Measurements from ENCODE around the gene SMOC2. TPM values are rescaled to one million over a fixed set of nuclear protein-coding genes. Genes with fewer than 3 reads are reported as not detected.

Gene SMOC2
- total and polyA plus RNA-seq, 2 of the 4 experiments (the other 2 are of a cell fraction): not detected

DNA sequence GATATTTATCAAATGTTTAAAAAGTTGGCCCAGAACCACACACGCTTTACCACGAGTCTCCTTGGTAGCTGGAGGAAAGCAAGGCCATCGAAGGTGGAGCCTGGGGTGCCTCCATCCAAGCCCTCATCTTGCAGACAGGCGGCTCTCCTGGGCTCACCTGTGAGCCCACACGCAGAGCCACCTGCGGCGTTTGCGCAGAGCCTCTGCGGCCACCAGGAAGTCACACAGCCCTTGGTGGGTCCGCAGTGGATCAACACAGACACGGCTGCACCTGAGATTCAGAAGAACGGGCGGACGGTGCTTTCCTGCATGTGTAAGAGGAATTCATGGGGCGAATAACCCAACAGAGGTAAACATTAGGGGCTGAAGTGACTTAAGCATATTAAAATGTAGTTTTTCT lies 24.5 kb upstream of the SMOC2 start:
- no peak overlapping the region for H3K14ac ChIP-seq (replicated peaks; ENCODE audit: low read depth, low read length)
- no peaks in the 10 kb centered on the region for H3K9me1 ChIP-seq (ENCODE audit: insufficient read depth, low read length)
- H2BK15ac ChIP-seq (ENCODE audit: low read depth, low read length): no peak overlapping the region
- no peak overlapping the region for H4K5ac ChIP-seq (ENCODE audit: low read depth, low read length)
- no peak overlapping the region for H3K4me3 ChIP-seq (ENCODE audit: insufficient read depth, low read depth, low read length)
- no peak overlapping the region for H3K4ac ChIP-seq (ENCODE audit: low read depth, low read length)
- H3K9ac ChIP-seq (ENCODE audit: low read depth, low read length): no peak overlapping the region
- BruUV-seq (replicated peaks): no TSS peak
- no peaks in the 10 kb centered on the region for H4K20me1 ChIP-seq (ENCODE audit: insufficient read depth, low read length)
- no peak overlapping the region for H2BK5ac ChIP-seq (ENCODE audit: low read depth, low read length, poor library complexity, severe bottlenecking)
- dilution Hi-C loops (cut with HindIII; ENCODE audit: low sequenced_read_pairs, unreplicated experiment) (no loop called here), in situ Hi-C loops (cut with MboI; ENCODE audit: low sequenced_read_pairs) (no loop called here), intact Hi-C loops (cut with micrococcal nuclease) (no loop called here)
- no peak overlapping the region for H3K4me2 ChIP-seq (ENCODE audit: low read depth, low read length)
- no peak overlapping the region for H2BK120ac ChIP-seq (ENCODE audit: low read depth, low read length)
- H3K27ac ChIP-seq (ENCODE audit: insufficient read depth, low read length): no peak overlapping the region
- H3K56ac ChIP-seq (ENCODE audit: extremely low read depth, insufficient read depth, low read length): no peak overlapping the region
- no peak overlapping the region for H2AK9ac ChIP-seq (replicated peaks; ENCODE audit: low read depth, low read length, poor library complexity)
- H3K23ac ChIP-seq (ENCODE audit: low read depth, low read length): no peak overlapping the region
- no peak overlapping the region for H3K18ac ChIP-seq (ENCODE audit: low read depth, low read length)
- ChIA-PET POLR2A (ENCODE audit: unreplicated experiment) (no interaction called here), CTCF (no interaction called here)
- H3K79me1 ChIP-seq (ENCODE audit: low read depth in 1 of 2, low read length in 2 of 2): no peaks in the 10 kb centered on the region
- H3K36me3 ChIP-seq (ENCODE audit: control insufficient read depth, insufficient read depth, low read length): no peaks in the 10 kb centered on the region
- H4K8ac ChIP-seq (ENCODE audit: low read depth in 2 of 2, low read length in 2 of 2): no peak overlapping the region
- no peak overlapping the region for H4K91ac ChIP-seq (ENCODE audit: insufficient read depth, low read depth, low read length)
- no peak for DNase-seq
- no peaks in the 10 kb centered on the region for H3K27me3 ChIP-seq (ENCODE audit: control insufficient read depth, insufficient read depth, low read length)
- H3K9me3 ChIP-seq (ENCODE audit: control insufficient read depth, insufficient read depth, low read length): peaks cover 53% of the 10 kb centered on the region
- no peak overlapping the region for H2BK20ac ChIP-seq (ENCODE audit: low read depth, low read length)
- ATAC-seq (ENCODE audit: low read depth): no peak
- no peak overlapping the region for H2AK5ac ChIP-seq (ENCODE audit: low read depth, low read length)
- no peak overlapping the region for H2AFZ ChIP-seq (replicated peaks; ENCODE audit: low read length, poor library complexity)
- WGBS, 2 experiments (ENCODE audit: extremely low coverage in 2 of 2, insufficient read length in 1 of 2): 77% methylated on average over 12 of the region's 15 CpGs; no CpG with 5 or more reads in 1 of the 2 experiments
- TF ChIP-seq RFX5 (IDR thresholded peaks at IDR 0.05; ENCODE audit: low read depth, low read length) (no peak), RCOR1 (IDR thresholded peaks at IDR 0.05; ENCODE audit: insufficient replicate concordance, low read length) (no peak), NFE2L2 (IDR thresholded peaks at IDR 0.05; ENCODE audit: low read depth, low read length) (no peak), RAD21 (IDR thresholded peaks at IDR 0.05; ENCODE audit: low read length) (no peak), MAZ (IDR thresholded peaks at IDR 0.05; ENCODE audit: borderline replicate concordance, low read depth, low read length) (no peak), MXI1 (IDR thresholded peaks at IDR 0.05; ENCODE audit: borderline replicate concordance, low read depth, low read length) (no peak), FOS (IDR thresholded peaks at IDR 0.05; ENCODE audit: low read depth, low read length) (no peak), CEBPB (IDR thresholded peaks at IDR 0.05; ENCODE audit: low read depth, low read length) (no peak), POLR2A (IDR thresholded peaks at IDR 0.05; ENCODE audit: low read depth, low read length) (no peak), SMC3 (IDR thresholded peaks at IDR 0.05; ENCODE audit: low read depth, low read length) (no peak), BHLHE40 (IDR thresholded peaks at IDR 0.05; ENCODE audit: low read depth, low read length) (no peak)
- TF ChIP-seq, protein P1, sequence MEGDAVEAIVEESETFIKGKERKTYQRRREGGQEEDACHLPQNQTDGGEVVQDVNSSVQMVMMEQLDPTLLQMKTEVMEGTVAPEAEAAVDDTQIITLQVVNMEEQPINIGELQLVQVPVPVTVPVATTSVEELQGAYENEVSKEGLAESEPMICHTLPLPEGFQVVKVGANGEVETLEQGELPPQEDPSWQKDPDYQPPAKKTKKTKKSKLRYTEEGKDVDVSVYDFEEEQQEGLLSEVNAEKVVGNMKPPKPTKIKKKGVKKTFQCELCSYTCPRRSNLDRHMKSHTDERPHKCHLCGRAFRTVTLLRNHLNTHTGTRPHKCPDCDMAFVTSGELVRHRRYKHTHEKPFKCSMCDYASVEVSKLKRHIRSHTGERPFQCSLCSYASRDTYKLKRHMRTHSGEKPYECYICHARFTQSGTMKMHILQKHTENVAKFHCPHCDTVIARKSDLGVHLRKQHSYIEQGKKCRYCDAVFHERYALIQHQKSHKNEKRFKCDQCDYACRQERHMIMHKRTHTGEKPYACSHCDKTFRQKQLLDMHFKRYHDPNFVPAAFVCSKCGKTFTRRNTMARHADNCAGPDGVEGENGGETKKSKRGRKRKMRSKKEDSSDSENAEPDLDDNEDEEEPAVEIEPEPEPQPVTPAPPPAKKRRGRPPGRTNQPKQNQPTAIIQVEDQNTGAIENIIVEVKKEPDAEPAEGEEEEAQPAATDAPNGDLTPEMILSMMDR (conservative IDR thresholded peaks at IDR 0.05; ENCODE audit: low read depth, low read length): no peak
- TF ChIP-seq, protein P2, sequence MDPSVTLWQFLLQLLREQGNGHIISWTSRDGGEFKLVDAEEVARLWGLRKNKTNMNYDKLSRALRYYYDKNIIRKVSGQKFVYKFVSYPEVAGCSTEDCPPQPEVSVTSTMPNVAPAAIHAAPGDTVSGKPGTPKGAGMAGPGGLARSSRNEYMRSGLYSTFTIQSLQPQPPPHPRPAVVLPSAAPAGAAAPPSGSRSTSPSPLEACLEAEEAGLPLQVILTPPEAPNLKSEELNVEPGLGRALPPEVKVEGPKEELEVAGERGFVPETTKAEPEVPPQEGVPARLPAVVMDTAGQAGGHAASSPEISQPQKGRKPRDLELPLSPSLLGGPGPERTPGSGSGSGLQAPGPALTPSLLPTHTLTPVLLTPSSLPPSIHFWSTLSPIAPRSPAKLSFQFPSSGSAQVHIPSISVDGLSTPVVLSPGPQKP (IDR thresholded peaks at IDR 0.05; ENCODE audit: borderline replicate concordance, low read depth, low read length): no peak
- TF ChIP-seq, protein P3, sequence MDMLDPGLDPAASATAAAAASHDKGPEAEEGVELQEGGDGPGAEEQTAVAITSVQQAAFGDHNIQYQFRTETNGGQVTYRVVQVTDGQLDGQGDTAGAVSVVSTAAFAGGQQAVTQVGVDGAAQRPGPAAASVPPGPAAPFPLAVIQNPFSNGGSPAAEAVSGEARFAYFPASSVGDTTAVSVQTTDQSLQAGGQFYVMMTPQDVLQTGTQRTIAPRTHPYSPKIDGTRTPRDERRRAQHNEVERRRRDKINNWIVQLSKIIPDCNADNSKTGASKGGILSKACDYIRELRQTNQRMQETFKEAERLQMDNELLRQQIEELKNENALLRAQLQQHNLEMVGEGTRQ (IDR thresholded peaks at IDR 0.05; ENCODE audit: low read depth, low read length): no peak
- H3K4me1 ChIP-seq (ENCODE audit: control insufficient read depth, insufficient read depth, low read length): no peaks in the 10 kb centered on the region

All from IMR-90 (cell line).